GM21360 (cell line): ENCODE measurements around the gene ADGRL1.
"Not testable (repeated sequence)": the region's sequence is repeated elsewhere in the genome, so short reads cannot be mapped to it uniquely, and the experiment has no call there.

Experiments
- ATAC-seq: cut with Tn5 transposase; IDR thresholded peaks from one replicate; pipeline ENCODE4 v1.9.1; 2021; ENCODE audit warnings: mild to moderate bottlenecking, moderate library complexity; ENCODE audit not compliant: unreplicated experiment

The ADGRL1 gene

GRCh38 chr19:14164082-14164481, 41.9 kb downstream of the ADGRL1 start:
- no peak for ATAC-seq

- no peak for ATAC-seq
Measured at GRCh38 chr19:14162871-14163297, 43.1 kb downstream of the ADGRL1 start.

- no peak for ATAC-seq
Measured at GRCh38 chr19:14161305-14161704, 44.7 kb downstream of the ADGRL1 start.

GRCh38 chr19:14160017-14160703, 45.8 kb downstream of the ADGRL1 start:
- ATAC-seq = no peak

GRCh38 chr19:14159059-14159458, 46.9 kb downstream of the ADGRL1 start:
- ATAC-seq = no peak

GRCh38 chr19:14158276-14159023, 47.5 kb downstream of the ADGRL1 start:
- no peak for ATAC-seq

- ATAC-seq = no peak
Measured at GRCh38 chr19:14156971-14157717, 48.8 kb downstream of the ADGRL1 start.

- no peak for ATAC-seq
Measured at GRCh38 chr19:14156122-14156521, 49.8 kb downstream of the ADGRL1 start.

GRCh38 chr19:14155371-14155770, 50.6 kb downstream of the ADGRL1 start:
- no peak for ATAC-seq

GRCh38 chr19:14152713-14153112, 53.3 kb downstream of the ADGRL1 start:
- no peak for ATAC-seq

GRCh38 chr19:14150770-14151661, 55.0 kb downstream of the ADGRL1 start:
- no peak for ATAC-seq

- no peak for ATAC-seq
Measured at GRCh38 chr19:14150041-14150769, 55.8 kb downstream of the ADGRL1 start.

- ATAC-seq = no peak
Measured at GRCh38 chr19:14149509-14149994, 56.4 kb downstream of the ADGRL1 start.

- ATAC-seq = no peak
Measured at GRCh38 chr19:14148751-14149410, 57.1 kb downstream of the ADGRL1 start.

GRCh38 chr19:14147797-14148605, 58.0 kb downstream of the ADGRL1 start:
- ATAC-seq = no peak

- no peak for ATAC-seq
Measured at GRCh38 chr19:14146789-14147216, 59.2 kb downstream of the ADGRL1 start.

GRCh38 chr19:14146169-14146568, 59.8 kb downstream of the ADGRL1 start:
- ATAC-seq = not testable (repeated sequence)

GRCh38 chr19:14145381-14145780, 60.6 kb downstream of the ADGRL1 start:
- ATAC-seq = no peak
